ENCODE data around the gene CD44.

CD44 gene

GRCh38 chr11:35097814-35098455, 41.0 kb upstream of the CD44 start:
- no peak overlapping the region for H3K27ac ChIP-seq
- H3K9ac ChIP-seq, result no peak overlapping the region
- H3K79me2 ChIP-seq (ENCODE audit: insufficient read depth, low read depth), result no peaks in the 10 kb centered on the region
- no peak overlapping the region for H3K4me2 ChIP-seq
- no peak for TF ChIP-seq CTCF (conservative IDR thresholded peaks at IDR 0.05; ENCODE audit: low read depth, low read length)
- H3K27me3 ChIP-seq (ENCODE audit: insufficient read depth, low read depth), result no peaks in the 10 kb centered on the region
- no peak overlapping the region for H2AFZ ChIP-seq (ENCODE audit: low read depth)
- H3K36me3 ChIP-seq (ENCODE audit: insufficient read depth), result no peaks in the 10 kb centered on the region
- no peak overlapping the region for H3K4me3 ChIP-seq (IDR thresholded peaks at IDR 0.05; ENCODE audit: insufficient read depth, low read depth, low read length)
- no peaks in the 10 kb centered on the region for H4K20me1 ChIP-seq (ENCODE audit: insufficient read depth)
- H3K4me1 ChIP-seq (ENCODE audit: low read depth, poor library complexity, severe bottlenecking), result no peaks in the 10 kb centered on the region

GRCh38 chr11:35098855-35099254, 40.1 kb upstream of the CD44 start:
- no peak overlapping the region for H3K4me3 ChIP-seq (IDR thresholded peaks at IDR 0.05; ENCODE audit: insufficient read depth, low read depth, low read length)
- no peak overlapping the region for H3K27ac ChIP-seq
- no peaks in the 10 kb centered on the region for H3K36me3 ChIP-seq (ENCODE audit: insufficient read depth)
- no peaks in the 10 kb centered on the region for H4K20me1 ChIP-seq (ENCODE audit: insufficient read depth)
- H3K9ac ChIP-seq, result no peak overlapping the region
- H2AFZ ChIP-seq (ENCODE audit: low read depth), result no peak overlapping the region
- H3K4me1 ChIP-seq (ENCODE audit: low read depth, poor library complexity, severe bottlenecking), result no peaks in the 10 kb centered on the region
- no peaks in the 10 kb centered on the region for H3K79me2 ChIP-seq (ENCODE audit: insufficient read depth, low read depth)
- no peaks in the 10 kb centered on the region for H3K27me3 ChIP-seq (ENCODE audit: insufficient read depth, low read depth)
- TF ChIP-seq CTCF (conservative IDR thresholded peaks at IDR 0.05; ENCODE audit: low read depth, low read length), result no peak
- no peak overlapping the region for H3K4me2 ChIP-seq

GRCh38 chr11:35099278-35100012, 39.5 kb upstream of the CD44 start:
- Histone ChIP-seq H3K4me1 (ENCODE audit: low read depth, poor library complexity, severe bottlenecking) (no peaks in the 10 kb centered on the region), H3K27me3 (ENCODE audit: insufficient read depth, low read depth) (no peaks in the 10 kb centered on the region), H3K27ac (no peak overlapping the region), H3K79me2 (ENCODE audit: insufficient read depth, low read depth) (no peaks in the 10 kb centered on the region), H3K9ac (no peak overlapping the region), H3K4me2 (no peak overlapping the region), H3K36me3 (ENCODE audit: insufficient read depth) (no peaks in the 10 kb centered on the region), H2AFZ (ENCODE audit: low read depth) (no peak overlapping the region), H4K20me1 (ENCODE audit: insufficient read depth) (no peaks in the 10 kb centered on the region), H3K4me3 (IDR thresholded peaks at IDR 0.05; ENCODE audit: insufficient read depth, low read depth, low read length) (no peak overlapping the region)
- TF ChIP-seq CTCF (conservative IDR thresholded peaks at IDR 0.05; ENCODE audit: low read depth, low read length), result no peak

- Histone ChIP-seq H3K27me3 (ENCODE audit: insufficient read depth, low read depth) (no peaks in the 10 kb centered on the region), H3K27ac (no peak overlapping the region), H3K4me3 (IDR thresholded peaks at IDR 0.05; ENCODE audit: insufficient read depth, low read depth, low read length) (no peak overlapping the region), H3K36me3 (ENCODE audit: insufficient read depth) (no peaks in the 10 kb centered on the region), H3K9ac (no peak overlapping the region), H4K20me1 (ENCODE audit: insufficient read depth) (no peaks in the 10 kb centered on the region), H2AFZ (ENCODE audit: low read depth) (no peak overlapping the region), H3K4me1 (ENCODE audit: low read depth, poor library complexity, severe bottlenecking) (no peaks in the 10 kb centered on the region), H3K4me2 (no peak overlapping the region), H3K79me2 (ENCODE audit: insufficient read depth, low read depth) (no peaks in the 10 kb centered on the region)
- no peak for TF ChIP-seq CTCF (conservative IDR thresholded peaks at IDR 0.05; ENCODE audit: low read depth, low read length)
These were observed 39.0 kb upstream of the CD44 start for GRCh38 chr11:35100013-35100383.

Data from KMS-11 (cell line).